K562 (cell line): Measurements from ENCODE around the gene POC1B.

Experiments used
- PKNOX1 ChIP-seq: fragments of 450-650 bp; IDR thresholded peaks from 2 replicates; pipeline ENCODE4 v1.6.1; 2016
- POLR2A ChIP-seq: fragments of 450-650 bp; conservative IDR thresholded peaks from 2 replicates; pipeline ENCODE4 v1.6.1; 2016
- TAF1 ChIP-seq: IDR thresholded peaks from 2 replicates; pipeline ENCODE4 v1.6.1; 2011; ENCODE audit warnings: mild to moderate bottlenecking, low read length, moderate library complexity; ENCODE audit not compliant: insufficient read depth, control insufficient read depth, severe bottlenecking; ENCODE audit errors: extremely low read depth
- ZNF639 ChIP-seq, 2 experiments: fragments of 200-800 bp in 1 of 2; sonication (Bioruptor generic) in 1 of 2; sonication (generic) in 1 of 2; formaldehyde crosslinking in 1 of 2; IDR thresholded peaks in 1 of 2; conservative IDR thresholded peaks in 1 of 2; 2 replicates each; pipeline versions ENCODE4 v1.5.0 to v1.6.1; 2016 to 2020; ENCODE audit warnings: missing compliant biosample characterization in 1 of 2, missing genetic modification characterization in 1 of 2, missing genetic modification reagents in 1 of 2
- TF ChIP-seq, protein P1 (sequence below), 3 experiments: IDR thresholded peaks in 2 of 3; conservative IDR thresholded peaks in 1 of 3; 2 replicates each; pipeline ENCODE4 v1.5.1; 2011 to 2012; ENCODE audit warnings: low read length in 3 of 3, mild to moderate bottlenecking in 3 of 3, control low read depth in 2 of 3, improper control_type of control experiment in 1 of 3, inconsistent platforms in 1 of 3, low read depth in 1 of 3, mixed read lengths in 1 of 3, moderate library complexity in 1 of 3; ENCODE audit not compliant: insufficient read depth in 2 of 3

GRCh38 chr12:89552376-89552775 lies 26.5 kb upstream of the POC1B start:
- TF ChIP-seq POLR2A (no peak), TAF1 (no peak), PKNOX1 (no peak), ZNF639 (CRISPR knock-in tag; conservative IDR thresholded peaks at IDR 0.05 in 1 of 2, IDR thresholded peaks at IDR 0.05 in 1 of 2) (no peak)
- TF ChIP-seq, protein P1, sequence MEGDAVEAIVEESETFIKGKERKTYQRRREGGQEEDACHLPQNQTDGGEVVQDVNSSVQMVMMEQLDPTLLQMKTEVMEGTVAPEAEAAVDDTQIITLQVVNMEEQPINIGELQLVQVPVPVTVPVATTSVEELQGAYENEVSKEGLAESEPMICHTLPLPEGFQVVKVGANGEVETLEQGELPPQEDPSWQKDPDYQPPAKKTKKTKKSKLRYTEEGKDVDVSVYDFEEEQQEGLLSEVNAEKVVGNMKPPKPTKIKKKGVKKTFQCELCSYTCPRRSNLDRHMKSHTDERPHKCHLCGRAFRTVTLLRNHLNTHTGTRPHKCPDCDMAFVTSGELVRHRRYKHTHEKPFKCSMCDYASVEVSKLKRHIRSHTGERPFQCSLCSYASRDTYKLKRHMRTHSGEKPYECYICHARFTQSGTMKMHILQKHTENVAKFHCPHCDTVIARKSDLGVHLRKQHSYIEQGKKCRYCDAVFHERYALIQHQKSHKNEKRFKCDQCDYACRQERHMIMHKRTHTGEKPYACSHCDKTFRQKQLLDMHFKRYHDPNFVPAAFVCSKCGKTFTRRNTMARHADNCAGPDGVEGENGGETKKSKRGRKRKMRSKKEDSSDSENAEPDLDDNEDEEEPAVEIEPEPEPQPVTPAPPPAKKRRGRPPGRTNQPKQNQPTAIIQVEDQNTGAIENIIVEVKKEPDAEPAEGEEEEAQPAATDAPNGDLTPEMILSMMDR (IDR thresholded peaks at IDR 0.05 in 2 of 3, conservative IDR thresholded peaks at IDR 0.05 in 1 of 3; ENCODE audit: insufficient read depth in 2 of 3, low read depth in 1 of 3, low read length in 3 of 3): no peak
